Mucosa of descending colon (tissue), 3 donors: ENCODE data around the gene TOP2B. TPM values are rescaled to one million over a fixed set of nuclear protein-coding genes. Genes with fewer than 3 reads are reported as not detected.

Experiments used
- ATAC-seq: fragments of 200-7000 bp; cut with Tn5 transposase; one replicate; pipeline ENCODE4 v1.9.1; 2020; ENCODE audit warnings: mild to moderate bottlenecking, moderate library complexity
- DNase-seq, 3 donors: peaks; one replicate each; pipeline ENCODE4 v3.0.0-alpha.2; 2020
- H3K36me3 ChIP-seq: fragments of 200-600 bp; one replicate; pipeline ENCODE4 v1.8.0; 2021; ENCODE audit warnings: low read depth, mild to moderate bottlenecking
- H3K4me1 ChIP-seq: fragments of 200-600 bp; one replicate; pipeline ENCODE4 v1.8.0; 2021; ENCODE audit warnings: low read depth, mild to moderate bottlenecking
- H3K4me3 ChIP-seq: fragments of 200-600 bp; one replicate; pipeline ENCODE4 v1.8.0; 2021; ENCODE audit warnings: mild to moderate bottlenecking
- H3K9me3 ChIP-seq: fragments of 200-600 bp; one replicate; pipeline ENCODE4 v1.8.0; 2021; ENCODE audit warnings: mild to moderate bottlenecking
- CTCF ChIP-seq: fragments of 200-600 bp; IDR thresholded peaks from one replicate; pipeline ENCODE4 v1.8.0; 2022; ENCODE audit warnings: antibody characterized with exemption, mild to moderate bottlenecking
- intact Hi-C, 2 donors: fragments of 100-400 bp; cut with DNase I in 1 of 2; cut with micrococcal nuclease in 1 of 2; formaldehyde crosslinking; loops; one replicate each; pipeline versions ENCODE4 v1.11.0 to v1.11.1; 2022; cut with DNase I, micrococcal nuclease
- total RNA-seq, 3 donors: library from RNA; stranded (reverse); fragmentation: NEBNext Ultra II Directional in 2 of 3; extraction: Animal tissue kit (Norgen Biotek cat#: 25700) in 2 of 3; gene quantifications; one replicate each; pipeline versions ENCODE4 v1.2.1 to v1.2.4, GENCODE V29; 2021 to 2023
- donor health status: DM: no; HTN: no; CAD: no; lungs with moderate emphysema.
- donor health status: DM: no; HTN: no; CAD: no.
- donor health status: DM: no; HTN: yes; CAD: no.

Gene TOP2B
- total RNA-seq, 3 donors from 2014 or later = 72.1 to 111 (median 91.6) TPM

DNA sequence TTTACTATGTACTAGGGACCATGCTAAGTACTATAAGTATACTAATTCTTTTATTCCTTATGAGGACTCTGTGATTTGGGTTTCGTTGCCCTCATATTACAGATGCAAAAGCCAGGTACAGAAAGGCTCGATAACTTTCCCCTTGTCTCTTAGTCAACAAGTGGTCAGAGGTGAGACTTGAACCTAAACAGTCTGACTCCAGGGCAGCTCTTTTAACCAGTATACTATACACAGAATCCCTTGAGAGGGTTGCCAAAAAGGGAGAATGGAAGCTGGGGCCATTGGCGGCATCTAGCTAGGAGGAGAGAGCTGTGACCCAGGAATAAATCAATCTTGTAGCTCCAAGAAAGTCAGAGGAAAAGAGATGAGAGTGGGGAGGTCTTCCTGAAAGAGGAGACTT lies 92.4 kb downstream of the TOP2B start:
- ATAC-seq = no peak
- Histone ChIP-seq H3K36me3 (no peaks in the 10 kb centered on the region), H3K4me3 (no peak overlapping the region), H3K4me1 (no peaks in the 10 kb centered on the region), H3K9me3 (no peaks in the 10 kb centered on the region)
- DNase-seq = no peak
- intact Hi-C loops = no loop called here
- no peak for TF ChIP-seq CTCF

DNA sequence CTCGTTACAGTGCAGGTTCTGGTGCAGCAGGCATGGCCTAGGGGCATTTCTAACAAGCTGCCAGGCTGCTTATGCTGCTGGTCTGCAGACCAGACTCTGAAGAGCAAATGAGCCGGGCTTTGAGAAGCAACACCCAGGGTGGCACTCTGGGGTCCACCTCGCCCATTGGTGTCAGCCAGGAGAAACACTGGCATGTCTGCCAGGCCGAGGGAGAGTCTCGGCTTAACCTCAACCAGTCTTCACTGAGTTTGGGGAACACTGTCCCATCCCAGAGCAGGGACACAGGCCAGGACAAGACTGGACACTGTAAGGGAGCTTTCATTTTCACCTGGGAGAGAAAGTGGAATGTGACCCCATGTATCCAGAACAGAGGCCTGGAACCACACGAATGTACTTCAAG lies 93.4 kb downstream of the TOP2B start:
- no peak for ATAC-seq
- intact Hi-C loops = no loop called here
- no peaks in the 10 kb centered on the region for H3K36me3 ChIP-seq
- no peak for DNase-seq
- H3K4me1 ChIP-seq = no peaks in the 10 kb centered on the region
- no peaks in the 10 kb centered on the region for H3K9me3 ChIP-seq
- H3K4me3 ChIP-seq = no peak overlapping the region
- TF ChIP-seq CTCF = no peak

- DNase-seq = no peak
- no peak for ATAC-seq
- Histone ChIP-seq H3K9me3 (no peaks in the 10 kb centered on the region), H3K4me1 (no peaks in the 10 kb centered on the region), H3K4me3 (no peak overlapping the region), H3K36me3 (no peaks in the 10 kb centered on the region)
- intact Hi-C loops = no loop called here
- TF ChIP-seq CTCF = no peak
These were observed 96.1 kb downstream of the TOP2B start for GRCh38 chr3:25568525-25569078.

GRCh38 chr3:25567806-25568524 lies 96.7 kb downstream of the TOP2B start:
- H3K9me3 ChIP-seq = no peaks in the 10 kb centered on the region
- no peak overlapping the region for H3K4me3 ChIP-seq
- TF ChIP-seq CTCF = no peak
- H3K36me3 ChIP-seq = no peaks in the 10 kb centered on the region
- ATAC-seq = no peak
- DNase-seq = no peak
- H3K4me1 ChIP-seq = no peaks in the 10 kb centered on the region
- intact Hi-C loops = no loop called here

GRCh38 chr3:25567388-25567787 lies 97.3 kb downstream of the TOP2B start:
- Histone ChIP-seq H3K4me1 (no peaks in the 10 kb centered on the region), H3K9me3 (no peaks in the 10 kb centered on the region), H3K36me3 (no peaks in the 10 kb centered on the region), H3K4me3 (no peak overlapping the region)
- DNase-seq = no peak
- TF ChIP-seq CTCF = no peak
- no peak for ATAC-seq
- intact Hi-C loops = no loop called here
